22Rv1 (cell line): Measurements from ENCODE around the gene TRIM2.

Experiments
- ZFX ChIP-seq: fragments of 450-650 bp; IDR thresholded peaks from 2 replicates; pipeline ENCODE4 v1.6.1; 2017; ENCODE audit warnings: antibody characterized with exemption, borderline replicate concordance
- TF ChIP-seq, protein P1 (sequence below): fragments of 450-650 bp; IDR thresholded peaks from 2 replicates; pipeline ENCODE4 v1.5.1; 2017; ENCODE audit warnings: mild to moderate bottlenecking

DNA sequence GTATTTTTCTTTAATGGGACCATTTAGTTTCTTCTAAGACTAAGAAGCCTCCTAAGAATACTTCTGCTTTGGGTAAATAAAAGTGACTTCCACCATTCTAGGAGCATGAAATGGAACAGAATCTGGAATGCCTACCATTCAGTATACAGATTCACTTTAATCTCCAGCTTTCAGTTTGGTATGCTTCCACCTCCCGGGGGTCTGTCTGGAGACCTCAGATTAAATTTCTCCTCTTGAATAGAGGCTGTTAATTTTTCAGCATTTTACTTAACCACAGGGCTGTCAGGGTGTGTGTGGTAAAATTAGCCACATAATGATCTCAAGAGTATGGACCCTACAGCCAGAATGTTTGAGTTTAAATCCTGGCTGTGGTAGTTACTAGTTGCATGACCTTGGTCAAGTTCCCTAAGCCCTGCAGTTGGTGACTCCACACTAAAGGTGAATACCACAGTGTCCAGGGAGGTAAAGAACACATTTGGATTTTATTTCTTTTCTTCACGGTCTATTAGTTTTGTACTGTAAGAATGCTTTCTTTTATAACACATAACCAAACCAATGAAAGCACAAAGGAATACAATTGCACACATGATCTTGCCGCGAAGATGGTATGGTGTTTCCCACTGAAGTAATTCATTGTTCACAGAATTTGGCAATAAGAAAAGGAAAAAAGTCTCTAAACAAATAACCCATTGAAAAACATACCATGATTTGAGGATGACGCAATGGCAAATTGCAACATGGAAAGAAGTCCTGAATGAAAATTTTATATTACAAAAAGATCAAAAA lies 37.3 kb upstream of the TRIM2 start:
- TF ChIP-seq, protein P1, sequence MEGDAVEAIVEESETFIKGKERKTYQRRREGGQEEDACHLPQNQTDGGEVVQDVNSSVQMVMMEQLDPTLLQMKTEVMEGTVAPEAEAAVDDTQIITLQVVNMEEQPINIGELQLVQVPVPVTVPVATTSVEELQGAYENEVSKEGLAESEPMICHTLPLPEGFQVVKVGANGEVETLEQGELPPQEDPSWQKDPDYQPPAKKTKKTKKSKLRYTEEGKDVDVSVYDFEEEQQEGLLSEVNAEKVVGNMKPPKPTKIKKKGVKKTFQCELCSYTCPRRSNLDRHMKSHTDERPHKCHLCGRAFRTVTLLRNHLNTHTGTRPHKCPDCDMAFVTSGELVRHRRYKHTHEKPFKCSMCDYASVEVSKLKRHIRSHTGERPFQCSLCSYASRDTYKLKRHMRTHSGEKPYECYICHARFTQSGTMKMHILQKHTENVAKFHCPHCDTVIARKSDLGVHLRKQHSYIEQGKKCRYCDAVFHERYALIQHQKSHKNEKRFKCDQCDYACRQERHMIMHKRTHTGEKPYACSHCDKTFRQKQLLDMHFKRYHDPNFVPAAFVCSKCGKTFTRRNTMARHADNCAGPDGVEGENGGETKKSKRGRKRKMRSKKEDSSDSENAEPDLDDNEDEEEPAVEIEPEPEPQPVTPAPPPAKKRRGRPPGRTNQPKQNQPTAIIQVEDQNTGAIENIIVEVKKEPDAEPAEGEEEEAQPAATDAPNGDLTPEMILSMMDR, result no peak
- TF ChIP-seq ZFX, result no peak
